ENCODE results near the gene UNC5A.

UNC5A gene

DNA sequence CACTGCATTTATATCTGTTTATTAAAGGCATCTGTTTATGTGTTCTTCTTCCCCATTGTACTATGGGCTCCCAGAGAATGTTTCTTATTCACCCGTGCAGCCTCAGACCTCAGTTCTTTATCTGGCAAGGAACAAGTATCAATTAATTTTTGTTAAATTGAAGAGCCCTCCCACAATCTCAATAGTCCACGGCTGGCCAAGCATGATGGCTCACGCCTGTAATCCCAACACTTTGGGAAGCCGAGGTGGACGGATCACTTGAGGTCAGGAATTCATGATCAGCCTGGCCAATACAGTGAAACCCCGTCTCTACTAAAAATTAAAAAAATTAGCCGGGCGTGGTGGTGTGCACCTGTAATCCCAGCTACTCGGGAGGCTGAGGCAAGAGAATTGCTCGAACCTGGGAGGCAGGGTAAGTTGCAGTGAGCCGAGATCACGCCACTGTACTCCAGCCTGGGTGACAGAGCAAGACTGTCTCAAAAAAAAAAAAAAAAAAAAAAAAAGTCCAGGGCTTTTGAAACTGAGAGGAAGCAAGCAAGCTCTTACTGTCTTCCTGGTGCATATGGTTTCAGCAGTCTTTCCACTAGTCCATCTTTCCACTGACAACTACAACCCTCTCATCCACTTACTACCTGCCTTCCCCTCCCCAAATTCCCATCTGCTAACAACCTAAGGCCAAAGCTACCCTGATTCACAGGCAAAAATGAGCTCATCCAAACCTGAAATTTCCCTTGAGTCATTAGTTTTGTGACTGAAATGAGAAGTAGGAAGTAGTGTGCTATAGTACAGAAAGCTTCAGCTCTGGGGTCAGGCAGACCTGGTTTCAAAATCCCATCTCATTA lies 91.1 kb downstream of the UNC5A start:
- DNase-seq = no peak

DNA sequence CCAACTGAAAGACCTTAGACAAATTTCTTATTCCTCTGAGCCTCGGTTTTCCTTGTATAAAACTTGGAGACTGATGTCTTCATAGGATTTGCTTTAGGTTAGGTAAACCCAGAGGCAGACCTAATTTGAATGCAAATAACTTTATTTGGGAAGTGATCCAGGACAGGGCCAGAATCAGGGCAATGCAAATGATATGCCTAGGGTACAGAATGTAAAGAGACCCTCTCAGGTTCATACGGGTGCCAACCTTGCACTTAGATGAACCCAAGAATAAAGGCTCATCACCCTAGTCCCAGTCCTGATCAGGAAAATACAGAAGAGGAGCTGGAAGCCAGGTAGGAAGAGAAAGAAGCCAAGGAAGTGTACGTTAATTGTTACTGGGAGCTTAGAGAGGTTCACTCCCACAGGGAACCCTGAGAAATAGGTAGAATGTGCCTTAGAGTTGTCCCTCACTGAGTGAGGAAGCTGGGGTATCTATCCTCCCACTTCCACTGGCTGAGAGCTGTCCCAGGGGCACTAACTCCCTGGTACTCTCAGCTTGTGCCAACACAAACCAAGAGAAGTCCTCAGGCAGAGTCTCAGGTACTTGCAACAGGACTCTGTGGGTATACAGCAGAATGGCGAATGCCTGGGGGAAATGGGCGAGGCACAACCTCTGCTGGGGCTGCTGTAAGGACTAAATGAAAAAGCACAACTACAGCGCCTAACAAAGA lies 91.9 kb downstream of the UNC5A start:
- no peak for DNase-seq

DNA sequence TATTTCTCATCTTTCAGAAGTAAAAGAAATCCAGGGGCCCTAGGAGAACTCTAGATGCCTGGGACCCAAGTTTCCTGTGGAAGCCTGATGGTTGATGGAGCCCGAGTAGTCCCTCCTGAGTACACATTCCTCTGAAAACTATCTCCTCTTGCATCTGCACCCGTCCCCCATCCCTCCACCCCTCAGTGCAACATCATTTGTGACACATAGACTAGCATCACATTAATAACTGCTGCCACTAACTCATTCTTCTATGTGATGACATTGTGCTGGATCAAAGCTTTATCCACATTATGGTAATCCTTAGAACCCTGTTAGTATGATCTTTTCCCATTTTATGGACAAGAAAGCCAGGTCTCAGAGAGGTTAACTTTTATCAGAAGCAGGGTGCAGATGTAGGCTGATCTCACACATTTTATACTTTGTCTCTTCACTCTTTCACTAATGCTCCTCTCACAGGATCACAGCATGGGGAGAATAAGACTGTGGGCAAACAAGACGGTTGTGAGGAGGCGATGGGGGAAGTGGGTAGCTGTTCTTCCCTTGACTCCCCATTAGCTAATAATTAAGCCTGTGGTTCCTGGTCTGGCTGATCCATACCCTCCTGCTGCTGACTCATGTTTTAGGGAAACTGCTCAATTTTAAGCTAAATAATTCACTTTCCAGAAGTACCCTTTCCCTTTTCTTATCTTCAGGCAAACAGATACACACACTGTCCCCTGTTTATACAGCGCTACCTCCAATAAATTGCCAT lies 92.7 kb downstream of the UNC5A start:
- no peak for DNase-seq

DNA sequence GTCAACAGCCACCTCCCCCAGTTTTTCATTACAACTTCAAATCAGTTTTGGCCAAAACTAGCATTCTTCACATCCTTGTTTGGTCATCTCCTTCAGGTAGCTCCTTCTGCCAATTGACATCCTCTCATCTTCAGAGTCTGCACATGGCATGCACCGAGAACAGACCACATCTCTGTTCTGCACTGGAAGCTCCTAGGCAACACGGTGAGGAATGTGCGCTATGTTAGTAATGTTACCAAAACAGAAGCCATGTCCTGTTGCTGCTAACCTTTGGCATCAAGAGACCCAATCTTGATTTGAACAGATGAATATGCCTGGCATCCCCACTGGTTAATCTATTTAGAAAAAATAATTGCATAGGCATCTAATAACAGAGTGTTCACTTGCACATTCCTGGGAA lies 93.9 kb downstream of the UNC5A start:
- no peak for DNase-seq

DNA sequence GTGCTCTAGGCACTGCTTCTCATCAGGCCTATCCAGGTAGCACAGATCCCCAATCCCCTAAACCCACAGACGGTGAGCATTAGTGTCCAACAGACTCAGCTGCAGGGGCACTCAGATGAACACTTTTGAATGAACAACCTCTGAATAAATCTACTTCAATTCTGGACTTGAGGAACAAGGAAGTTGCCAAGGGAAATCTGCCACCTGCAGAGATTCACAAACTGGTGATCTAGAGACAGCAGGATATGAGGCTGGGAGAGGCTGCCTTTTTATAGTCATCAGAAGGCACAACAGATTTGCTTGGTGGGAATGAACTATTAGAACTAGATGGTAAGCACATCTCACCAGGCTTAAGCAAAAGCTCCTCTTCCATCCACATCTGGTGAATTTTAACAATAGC lies 95.8 kb downstream of the UNC5A start:
- DNase-seq = no peak

DNA sequence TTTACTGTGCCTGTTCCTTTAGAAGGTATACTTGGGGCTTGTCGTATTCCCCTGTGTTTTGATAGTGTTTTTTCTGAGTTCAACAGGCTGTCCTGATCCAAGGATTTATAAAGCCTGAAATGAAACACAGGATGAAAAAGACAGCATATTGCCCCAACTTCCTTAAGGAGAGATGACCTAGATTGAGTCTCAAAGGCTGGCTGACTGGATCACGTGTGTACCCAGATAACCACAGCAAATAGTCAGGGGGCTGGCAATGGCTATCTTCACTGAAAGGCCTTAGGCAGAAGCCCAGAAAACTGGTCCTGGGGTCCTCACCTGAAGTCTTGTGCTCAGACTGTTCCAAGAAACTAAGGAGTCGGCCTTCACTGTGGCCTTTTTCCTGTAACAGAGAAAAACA lies 96.4 kb downstream of the UNC5A start:
- no peak for DNase-seq

DNA sequence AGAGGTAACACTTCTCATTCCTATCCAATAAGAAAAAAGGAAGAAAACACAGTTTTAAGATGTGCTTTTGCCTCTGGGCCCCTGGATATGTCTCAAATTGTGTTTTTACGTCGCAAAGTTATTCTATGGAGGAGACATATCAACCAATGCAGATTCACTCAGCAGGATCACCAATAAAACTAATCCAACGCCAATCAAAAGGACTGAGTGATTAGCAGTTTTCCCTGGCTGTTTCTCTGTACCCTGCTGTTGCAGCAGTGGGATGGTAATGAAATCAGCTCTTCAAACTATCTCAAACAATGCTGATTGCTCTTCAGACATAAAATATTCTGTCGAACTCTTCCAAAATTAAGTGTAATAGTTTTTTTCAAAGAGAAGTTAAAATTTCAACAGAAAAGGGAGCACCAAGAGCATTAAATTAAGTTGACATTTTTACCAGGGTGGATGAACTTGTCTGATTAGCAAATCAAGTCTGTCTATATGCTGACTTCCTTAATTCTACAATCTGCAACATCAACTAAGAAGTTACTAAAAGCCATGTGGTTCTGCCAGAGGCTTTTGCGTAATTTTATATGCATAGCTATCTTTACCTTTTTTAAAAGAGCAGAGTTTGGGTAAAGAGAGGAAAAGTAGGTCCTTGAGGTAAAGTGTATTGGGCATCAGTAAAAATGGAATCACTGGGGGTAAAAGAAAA lies 98.5 kb downstream of the UNC5A start:
- DNase-seq = no peak

DNA sequence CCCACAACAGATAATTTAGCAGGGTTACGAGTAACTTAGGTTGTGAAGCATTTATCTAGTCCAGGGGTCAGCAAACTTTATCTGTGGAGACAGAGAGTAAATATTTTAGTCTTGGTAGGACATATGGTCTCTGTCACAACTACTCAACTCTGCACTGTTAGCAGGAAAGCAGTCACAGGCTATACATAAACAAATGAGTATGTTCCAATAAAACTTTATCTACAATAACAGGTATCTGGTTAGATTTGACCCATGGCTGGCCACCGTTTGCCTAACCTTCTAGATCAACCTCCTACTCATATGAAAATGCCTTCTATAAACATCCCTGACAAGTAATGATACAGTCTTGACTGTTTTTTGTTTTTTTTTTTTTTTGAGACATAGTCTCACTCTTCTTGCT lies 101.8 kb downstream of the UNC5A start:
- DNase-seq = no peak

DNA sequence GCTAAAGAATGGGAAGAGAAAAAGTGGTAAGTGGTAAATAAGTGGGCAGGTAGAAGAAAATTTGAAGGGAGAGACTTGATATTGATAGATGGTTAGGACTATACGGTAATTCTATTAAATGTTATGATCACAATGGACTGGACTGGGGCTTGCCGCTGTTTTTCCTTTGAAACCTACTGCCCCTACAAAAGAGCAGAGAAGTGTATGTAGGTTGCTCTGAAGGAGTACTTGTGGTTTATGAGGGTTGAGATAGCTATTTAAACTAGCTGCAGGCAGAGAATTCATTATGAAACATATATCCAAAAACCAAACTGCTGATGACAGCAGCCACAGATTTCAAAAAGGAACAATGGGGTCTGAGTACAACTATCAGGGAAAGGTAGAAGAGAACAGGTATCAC lies 105.5 kb downstream of the UNC5A start:
- no peak for DNase-seq

DNA sequence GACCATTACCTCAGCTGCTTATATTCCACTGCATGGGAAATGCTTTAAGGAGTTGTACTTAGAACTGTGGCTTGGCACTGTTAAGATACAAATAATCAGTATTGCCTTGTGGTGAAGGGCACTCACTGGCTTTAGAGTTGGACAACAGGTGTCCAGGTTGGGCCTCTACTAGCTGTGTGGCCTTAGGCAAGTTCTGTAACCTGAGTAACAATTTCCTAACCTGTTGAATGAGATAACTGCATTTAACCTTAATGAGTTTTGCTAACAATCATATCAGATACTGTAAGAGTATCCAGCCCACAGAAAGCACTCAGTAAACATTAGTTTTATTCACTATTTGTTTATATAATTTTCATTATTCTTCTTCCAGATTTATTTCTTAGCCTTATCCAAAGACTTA lies 106.0 kb downstream of the UNC5A start:
- DNase-seq = no peak

DNA sequence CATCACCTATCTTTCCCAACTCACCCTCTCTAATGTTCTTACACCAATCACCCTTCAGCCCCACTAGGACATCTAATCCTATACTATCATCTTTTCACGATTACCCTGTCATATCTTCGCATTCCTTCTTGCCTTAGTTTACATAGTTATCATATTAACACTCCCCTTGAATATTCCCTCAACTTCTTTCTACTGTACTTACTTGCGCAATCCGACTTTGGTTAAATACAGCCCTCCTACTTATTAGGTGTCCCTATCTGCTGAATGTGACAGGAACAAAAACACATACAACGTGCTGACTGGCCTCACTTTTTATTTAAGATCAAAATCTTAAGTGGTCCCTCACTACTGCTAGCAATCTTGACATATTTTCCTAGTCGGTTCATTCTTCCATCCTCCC lies 108.3 kb downstream of the UNC5A start:
- DNase-seq = no peak

DNA sequence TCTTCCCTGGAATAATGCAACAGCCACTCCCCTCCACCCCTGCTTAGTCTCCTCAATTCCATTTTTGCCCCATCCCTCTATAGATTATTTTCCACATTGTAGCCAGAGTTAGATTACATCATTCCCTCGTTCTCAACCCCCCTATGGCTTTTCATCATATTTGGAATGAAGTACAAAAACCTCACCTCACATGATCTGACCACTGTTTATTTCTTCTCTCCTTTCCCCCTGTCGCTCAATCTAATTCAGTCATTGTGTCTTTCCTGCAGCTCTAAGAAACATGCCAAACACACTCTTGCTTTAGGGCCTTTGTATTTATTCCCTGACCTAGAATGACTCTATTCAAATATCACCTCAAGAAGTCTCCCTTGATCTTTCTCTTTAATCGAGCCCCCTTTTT lies 111.4 kb downstream of the UNC5A start:
- no peak for DNase-seq

DNA sequence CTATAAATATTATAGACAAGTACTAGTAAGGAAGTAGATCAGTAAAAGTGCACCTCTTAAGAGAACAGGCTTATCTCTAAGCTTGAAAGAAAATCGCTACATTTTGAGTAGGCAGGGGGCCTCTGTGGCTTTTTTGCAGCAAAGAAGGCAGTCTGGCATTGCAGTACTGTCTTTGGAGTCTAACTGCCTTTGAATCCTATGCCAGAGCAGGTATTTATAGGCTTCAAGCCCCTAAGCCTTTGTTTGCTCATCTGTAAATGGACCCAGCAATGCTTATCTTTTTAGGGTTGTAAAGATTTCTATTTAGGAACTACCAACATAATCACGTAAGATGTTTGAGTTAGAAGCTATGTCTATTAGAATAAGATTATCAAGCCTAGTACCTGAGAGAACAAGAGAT lies 112.5 kb downstream of the UNC5A start:
- DNase-seq = no peak

DNA sequence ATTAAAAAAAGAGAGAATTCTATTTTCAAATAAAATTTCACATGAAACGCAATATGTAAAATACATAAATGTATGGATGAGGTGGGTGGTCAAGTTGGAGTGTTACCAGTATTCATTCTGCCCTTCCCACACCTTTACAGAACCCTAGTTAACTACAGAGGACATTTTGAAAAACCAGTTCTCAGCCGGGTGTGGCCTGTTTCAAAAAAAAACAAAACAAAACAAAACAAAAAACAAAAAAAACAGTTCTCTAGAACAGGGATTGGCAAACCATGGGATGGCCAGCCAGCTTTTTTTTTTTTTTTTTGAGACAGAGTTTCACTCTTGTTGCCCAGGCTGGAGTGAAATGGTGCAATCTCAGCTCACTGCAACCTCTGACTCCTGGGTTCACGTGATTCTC lies 117.2 kb downstream of the UNC5A start:
- no peak for DNase-seq

DNA sequence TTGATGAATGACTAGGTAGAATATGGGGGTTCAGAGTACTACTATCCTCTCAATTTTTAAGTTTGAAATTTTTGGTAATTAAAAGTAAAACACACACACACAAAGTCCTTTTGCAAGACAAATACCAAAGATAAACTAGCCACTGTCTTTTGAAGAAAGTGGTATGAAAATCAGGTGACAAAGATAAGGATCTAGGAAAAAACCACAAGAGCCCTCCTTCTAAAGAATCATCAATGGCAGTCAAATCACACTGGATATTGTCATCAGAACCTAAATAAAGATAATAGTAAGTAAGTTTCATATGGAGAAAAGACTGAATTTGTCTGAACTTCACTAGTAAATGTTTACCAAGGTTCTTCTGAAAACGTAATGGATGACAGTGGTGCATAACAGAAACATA lies 119.3 kb downstream of the UNC5A start:
- no peak for DNase-seq
